GM10266 (cell line): ENCODE data around the gene STX10.

Experiments used
- DNase-seq: peaks from one replicate; pipeline ENCODE4 v3.0.0; 2012; ENCODE audit errors: extremely low spot score
- TF ChIP-seq, protein P1 (sequence below): IDR thresholded peaks from 2 replicates; pipeline ENCODE4 v1.5.1; 2012; ENCODE audit warnings: mild to moderate bottlenecking, low read depth; ENCODE audit not compliant: control insufficient read depth, insufficient read depth; ENCODE audit errors: missing control alignments

The STX10 gene

DNA sequence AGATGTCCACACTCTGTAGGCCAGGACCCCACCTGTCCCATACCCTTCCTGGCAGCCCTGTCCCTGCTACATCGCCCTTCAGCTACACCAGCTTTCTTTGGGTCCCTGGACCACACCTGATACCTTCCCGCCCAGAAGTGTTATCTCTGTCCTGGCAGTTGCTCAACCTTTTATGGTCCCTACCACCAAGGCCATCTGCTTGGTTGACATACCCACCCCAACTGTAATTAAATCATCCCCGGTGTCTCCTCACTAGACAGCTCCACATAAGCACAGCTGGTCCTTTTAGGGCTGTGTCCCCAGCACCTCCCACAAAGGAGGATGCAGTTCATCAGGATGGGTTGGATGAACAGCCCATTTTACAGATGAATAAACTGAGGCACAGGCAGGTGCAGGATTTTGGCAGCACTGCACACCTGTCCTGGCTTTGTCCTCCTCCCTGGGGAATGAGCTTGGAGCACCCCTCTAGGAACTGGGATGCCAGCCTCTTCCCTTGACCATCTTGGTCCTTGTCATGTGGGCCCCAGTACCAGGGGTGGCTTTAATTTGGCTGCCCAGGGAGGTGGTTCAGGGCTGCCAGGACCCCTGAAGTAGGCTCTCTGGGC lies 19.2 kb downstream of the STX10 start:
- TF ChIP-seq, protein P1, sequence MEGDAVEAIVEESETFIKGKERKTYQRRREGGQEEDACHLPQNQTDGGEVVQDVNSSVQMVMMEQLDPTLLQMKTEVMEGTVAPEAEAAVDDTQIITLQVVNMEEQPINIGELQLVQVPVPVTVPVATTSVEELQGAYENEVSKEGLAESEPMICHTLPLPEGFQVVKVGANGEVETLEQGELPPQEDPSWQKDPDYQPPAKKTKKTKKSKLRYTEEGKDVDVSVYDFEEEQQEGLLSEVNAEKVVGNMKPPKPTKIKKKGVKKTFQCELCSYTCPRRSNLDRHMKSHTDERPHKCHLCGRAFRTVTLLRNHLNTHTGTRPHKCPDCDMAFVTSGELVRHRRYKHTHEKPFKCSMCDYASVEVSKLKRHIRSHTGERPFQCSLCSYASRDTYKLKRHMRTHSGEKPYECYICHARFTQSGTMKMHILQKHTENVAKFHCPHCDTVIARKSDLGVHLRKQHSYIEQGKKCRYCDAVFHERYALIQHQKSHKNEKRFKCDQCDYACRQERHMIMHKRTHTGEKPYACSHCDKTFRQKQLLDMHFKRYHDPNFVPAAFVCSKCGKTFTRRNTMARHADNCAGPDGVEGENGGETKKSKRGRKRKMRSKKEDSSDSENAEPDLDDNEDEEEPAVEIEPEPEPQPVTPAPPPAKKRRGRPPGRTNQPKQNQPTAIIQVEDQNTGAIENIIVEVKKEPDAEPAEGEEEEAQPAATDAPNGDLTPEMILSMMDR = no peak

DNA sequence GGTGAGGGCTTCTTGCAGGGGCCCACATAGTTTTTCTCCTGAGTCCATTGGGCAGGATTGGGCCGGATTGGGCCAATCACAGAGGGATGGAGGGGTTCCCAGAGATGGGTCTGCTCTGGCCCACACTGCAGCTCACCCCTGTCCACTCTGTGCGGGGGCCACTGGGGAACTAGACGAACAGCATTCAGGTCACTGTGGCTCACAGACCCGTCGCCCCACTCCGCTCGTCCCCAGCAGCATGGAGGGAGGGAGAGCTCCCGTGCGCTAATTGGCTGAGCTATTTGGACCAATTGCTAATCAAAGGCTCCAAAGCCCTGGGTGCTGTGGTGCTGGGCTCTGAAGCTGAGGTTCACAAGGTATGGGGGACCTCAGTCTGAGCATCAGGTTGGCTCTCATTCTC lies 20.8 kb downstream of the STX10 start:
- TF ChIP-seq, protein P1 = no peak
- no peak for DNase-seq

More for the DNA sequence above, 19.2 kb downstream of the STX10 start:
- no peak for DNase-seq

GRCh38 chr19:13128583-13128982 lies 21.6 kb downstream of the STX10 start:
- TF ChIP-seq, protein P1 = no peak
- no peak for DNase-seq

GRCh38 chr19:13127811-13128575 lies 22.2 kb downstream of the STX10 start:
- DNase-seq = no peak

DNA sequence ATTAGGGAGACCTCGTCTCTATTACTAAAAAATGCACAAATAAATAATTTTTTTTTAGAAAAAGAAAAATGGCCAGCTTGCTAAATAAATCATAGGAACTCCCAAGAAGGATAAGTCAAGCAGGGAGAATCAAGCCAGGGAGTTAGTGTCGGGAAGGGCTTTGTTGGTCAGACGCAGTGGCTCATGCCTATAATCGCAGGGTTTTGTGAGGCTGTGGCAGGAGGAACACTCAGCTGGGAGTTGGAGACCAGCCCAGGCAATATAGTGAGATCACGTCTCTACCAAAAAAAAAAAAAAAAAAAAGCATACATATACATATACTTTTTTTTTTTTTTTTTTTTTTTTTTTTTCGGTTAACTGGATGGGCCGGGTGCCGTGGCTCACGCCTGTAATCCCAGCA lies 23.1 kb downstream of the STX10 start:
- DNase-seq = no peak
- TF ChIP-seq, protein P1 = no peak

More at GRCh38 chr19:13127811-13128575, 22.2 kb downstream of the STX10 start:
- TF ChIP-seq, protein P1 = no peak

- TF ChIP-seq, protein P1 = no peak
- DNase-seq = no peak
Measured at GRCh38 chr19:13122980-13123957, 26.9 kb downstream of the STX10 start.
